AG09309 (cell line): ENCODE measurements around the gene SPZ1.
"Not testable (repeated sequence)": the region's sequence is repeated elsewhere in the genome, so short reads cannot be mapped to it uniquely, and the experiment has no call there.

Experiments used
- DNase-seq: peaks from one replicate; pipeline ENCODE4 v3.0.0-alpha.2; 2010; ENCODE audit warnings: low read depth
- H3K4me3 ChIP-seq: 2 replicates; pipeline ENCODE4 v1.5.1; 2011; ENCODE audit warnings: mild to moderate bottlenecking, low read depth, low read length, moderate library complexity; ENCODE audit not compliant: control insufficient read depth
- TF ChIP-seq, protein P1 (sequence below): IDR thresholded peaks from 2 replicates; pipeline ENCODE4 v1.5.1; 2011; ENCODE audit warnings: mild to moderate bottlenecking, low read depth, low read length, inconsistent platforms; ENCODE audit not compliant: insufficient read depth, control insufficient read depth; ENCODE audit errors: missing control alignments

SPZ1 gene

GRCh38 chr5:80284720-80285119 lies 35.1 kb upstream of the SPZ1 start:
- no peak overlapping the region for H3K4me3 ChIP-seq
- no peak for DNase-seq
- TF ChIP-seq, protein P1, sequence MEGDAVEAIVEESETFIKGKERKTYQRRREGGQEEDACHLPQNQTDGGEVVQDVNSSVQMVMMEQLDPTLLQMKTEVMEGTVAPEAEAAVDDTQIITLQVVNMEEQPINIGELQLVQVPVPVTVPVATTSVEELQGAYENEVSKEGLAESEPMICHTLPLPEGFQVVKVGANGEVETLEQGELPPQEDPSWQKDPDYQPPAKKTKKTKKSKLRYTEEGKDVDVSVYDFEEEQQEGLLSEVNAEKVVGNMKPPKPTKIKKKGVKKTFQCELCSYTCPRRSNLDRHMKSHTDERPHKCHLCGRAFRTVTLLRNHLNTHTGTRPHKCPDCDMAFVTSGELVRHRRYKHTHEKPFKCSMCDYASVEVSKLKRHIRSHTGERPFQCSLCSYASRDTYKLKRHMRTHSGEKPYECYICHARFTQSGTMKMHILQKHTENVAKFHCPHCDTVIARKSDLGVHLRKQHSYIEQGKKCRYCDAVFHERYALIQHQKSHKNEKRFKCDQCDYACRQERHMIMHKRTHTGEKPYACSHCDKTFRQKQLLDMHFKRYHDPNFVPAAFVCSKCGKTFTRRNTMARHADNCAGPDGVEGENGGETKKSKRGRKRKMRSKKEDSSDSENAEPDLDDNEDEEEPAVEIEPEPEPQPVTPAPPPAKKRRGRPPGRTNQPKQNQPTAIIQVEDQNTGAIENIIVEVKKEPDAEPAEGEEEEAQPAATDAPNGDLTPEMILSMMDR: no peak

- TF ChIP-seq, protein P1: no peak
- DNase-seq: no peak
- no peak overlapping the region for H3K4me3 ChIP-seq
These were observed 31.6 kb upstream of the SPZ1 start for GRCh38 chr5:80288177-80288576.

GRCh38 chr5:80289320-80289719 lies 30.5 kb upstream of the SPZ1 start:
- H3K4me3 ChIP-seq: no peak overlapping the region
- no peak for DNase-seq
- TF ChIP-seq, protein P1: no peak

- DNase-seq: no peak
- TF ChIP-seq, protein P1: no peak
- no peak overlapping the region for H3K4me3 ChIP-seq
These were observed 28.0 kb upstream of the SPZ1 start for GRCh38 chr5:80291761-80292160.

GRCh38 chr5:80296121-80296520 lies 23.7 kb upstream of the SPZ1 start:
- no peak overlapping the region for H3K4me3 ChIP-seq
- DNase-seq: no peak
- TF ChIP-seq, protein P1: no peak

DNA sequence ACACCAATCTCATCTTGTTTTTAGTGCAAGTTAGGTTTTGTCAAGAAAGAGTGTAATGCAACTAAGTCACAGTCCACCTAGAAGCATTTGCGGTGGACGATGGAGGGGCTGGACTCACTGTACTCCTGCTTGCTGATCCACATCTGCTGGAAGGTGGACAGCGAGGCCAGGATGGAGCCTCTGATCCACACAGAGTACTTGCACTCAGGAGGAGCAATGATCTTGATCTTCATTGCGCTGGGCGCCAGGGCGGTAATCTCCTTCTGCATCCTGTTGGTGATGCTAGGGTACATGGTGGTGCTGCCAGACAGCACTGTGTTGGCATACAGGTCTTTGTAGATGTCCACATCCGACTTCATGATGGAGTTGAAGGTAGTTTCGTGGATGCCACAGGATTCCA lies 20.2 kb upstream of the SPZ1 start:
- TF ChIP-seq, protein P1: no peak
- no peak overlapping the region for H3K4me3 ChIP-seq
- DNase-seq: no peak

- no peak overlapping the region for H3K4me3 ChIP-seq
- TF ChIP-seq, protein P1: no peak
- DNase-seq: no peak
These were observed 19.7 kb upstream of the SPZ1 start for GRCh38 chr5:80300125-80300524.

DNA sequence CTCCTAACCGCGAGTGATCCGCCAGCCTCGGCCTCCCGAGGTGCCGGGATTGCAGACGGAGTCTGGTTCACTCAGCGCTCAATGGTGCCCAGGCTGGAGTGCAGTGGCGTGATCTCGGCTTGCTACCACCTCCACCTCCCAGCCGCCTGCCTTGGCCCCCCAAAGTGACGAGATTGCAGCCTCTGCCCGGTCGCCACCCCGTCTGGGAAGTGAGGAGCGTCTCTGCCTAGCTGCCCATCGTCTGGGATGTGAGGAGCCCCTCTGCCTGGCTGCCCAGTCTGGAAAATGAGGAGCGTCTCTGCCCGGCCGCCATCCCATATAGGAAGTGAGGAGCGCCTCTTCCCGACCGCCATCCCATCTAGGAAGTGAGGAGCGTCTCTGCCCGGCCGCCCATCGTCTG lies 19.0 kb upstream of the SPZ1 start:
- not testable (repeated sequence) for H3K4me3 ChIP-seq, DNase-seq

GRCh38 chr5:80301342-80301741 lies 18.5 kb upstream of the SPZ1 start:
- not testable (repeated sequence) for DNase-seq, H3K4me3 ChIP-seq
